ENCODE data around the gene PITX3.

GRCh38 chr10:102220612-102221011 is 20.7 kb downstream of the PITX3 start:
- TF ChIP-seq CTCF (IDR thresholded peaks at IDR 0.05; ENCODE audit: poor library complexity, severe bottlenecking) (no peak), TAF1 (IDR thresholded peaks at IDR 0.05; ENCODE audit: low read depth) (no peak), POLR2AphosphoS5 (IDR thresholded peaks at IDR 0.05) (no peak), EZH2 (IDR thresholded peaks at IDR 0.05; ENCODE audit: borderline replicate concordance, insufficient read depth, low read length, poor library complexity, severe bottlenecking) (no peak), MXI1 (conservative IDR thresholded peaks at IDR 0.05; ENCODE audit: poor library complexity, severe bottlenecking) (no peak), SMC3 (conservative IDR thresholded peaks at IDR 0.05; ENCODE audit: poor library complexity) (no peak), REST (IDR thresholded peaks at IDR 0.05; ENCODE audit: borderline replicate concordance) (no peak), EP300 (conservative IDR thresholded peaks at IDR 0.05; ENCODE audit: poor library complexity, severe bottlenecking) (no peak)
